Smooth muscle cell (in vitro differentiated cells): ENCODE measurements around the gene PPFIBP2. TPM values are rescaled to one million over a fixed set of nuclear protein-coding genes. Genes with fewer than 3 reads are reported as not detected.
"Not testable (repeated sequence)": the region's sequence is repeated elsewhere in the genome, so short reads cannot be mapped to it uniquely, and the experiment has no call there.

Experiments used
- DNase-seq: peaks from one replicate; lab custom pipeline; 2025; ENCODE audit not compliant: unreplicated experiment; lab: John Stamatoyannopoulos, UW
- H2AFZ ChIP-seq: fragments of 200-600 bp; sonication (generic); 2 replicates; pipeline ENCODE4 v1.6.0; 2016; ENCODE audit warnings: antibody characterized with exemption, low read depth, mild to moderate bottlenecking
- H3F3A ChIP-seq: fragments of 200-600 bp; sonication (generic); 2 replicates; pipeline ENCODE4 v1.6.0; 2017; ENCODE audit warnings: antibody characterized with exemption, low read depth
- H3K27ac ChIP-seq: fragments of 200-600 bp; sonication (generic); 2 replicates; pipeline ENCODE4 v1.5.1; 2016; ENCODE audit warnings: low read depth, mild to moderate bottlenecking
- H3K27me3 ChIP-seq: fragments of 200-600 bp; sonication (generic); 2 replicates; pipeline ENCODE4 v1.6.1; 2016; ENCODE audit warnings: low read depth, mild to moderate bottlenecking
- H3K36me3 ChIP-seq: fragments of 200-600 bp; sonication (generic); 2 replicates; pipeline ENCODE4 v1.5.1; 2016; ENCODE audit warnings: low read depth
- H3K4me1 ChIP-seq: fragments of 200-600 bp; sonication (generic); 2 replicates; pipeline ENCODE4 v1.5.1; 2016; ENCODE audit warnings: low read depth
- H3K4me2 ChIP-seq: fragments of 200-600 bp; sonication (generic); 2 replicates; pipeline ENCODE4 v1.6.0; 2016; ENCODE audit warnings: mild to moderate bottlenecking
- H3K4me3 ChIP-seq: fragments of 200-600 bp; sonication (generic); 2 replicates; pipeline ENCODE4 v1.5.1; 2016; ENCODE audit warnings: mild to moderate bottlenecking
- H3K79me2 ChIP-seq: fragments of 200-600 bp; sonication (generic); 2 replicates; pipeline ENCODE4 v1.6.0; 2016; ENCODE audit warnings: low read depth, mild to moderate bottlenecking
- H3K9ac ChIP-seq: fragments of 200-600 bp; sonication (generic); 2 replicates; pipeline ENCODE4 v1.6.0; 2016; ENCODE audit warnings: low read depth
- H3K9me3 ChIP-seq: fragments of 200-600 bp; sonication (generic); replicated peaks from 2 replicates; pipeline ENCODE4 v1.5.1; 2016; ENCODE audit warnings: low read depth
- H4K20me1 ChIP-seq: fragments of 200-600 bp; sonication (generic); 2 replicates; pipeline ENCODE4 v1.6.0; 2016; ENCODE audit warnings: low read depth
- CTCF ChIP-seq: fragments of 200-600 bp; sonication (generic); IDR thresholded peaks from 2 replicates; pipeline ENCODE4 v1.5.1; 2017; ENCODE audit warnings: borderline replicate concordance, mild to moderate bottlenecking, antibody characterized with exemption; ENCODE audit not compliant: insufficient read depth, poor library complexity, severe bottlenecking
- WGBS: methylation state at CpG from one replicate; pipeline ENCODE4 v1.1.7; 2016; ENCODE audit warnings: low lambda C conversion rate; 5-methylcytosine and 5-hydroxymethylcytosine counted together
- polyA plus RNA-seq: library from polyadenylated mRNA; unstranded; fragments of >200 nt; fragmentation: Nextera tagmentation; extraction: Ambion mirVana; gene quantifications from 2 replicates; pipeline ENCODE4 v1.2.1, GENCODE V29; 2016
- total RNA-seq: library from RNA; depleted of rRNA; stranded (reverse); fragments of >200 nt; gene quantifications from 2 replicates; pipeline ENCODE4 v1.2.3, GENCODE V29; 2014

The PPFIBP2 gene
- total and polyA plus RNA-seq, 2 experiments from 2014 or later, result 9.8 to 20.2 TPM

- Histone ChIP-seq H3K36me3 (no peaks in the 10 kb centered on the region), H3K79me2 (no peaks in the 10 kb centered on the region), H3K9me3 (no peaks in the 10 kb centered on the region), H3K4me1 (no peaks in the 10 kb centered on the region), H3K4me2 (no peak overlapping the region), H3F3A (no peaks in the 10 kb centered on the region), H3K4me3 (no peak overlapping the region), H3K27me3 (no peaks in the 10 kb centered on the region), H2AFZ (no peak overlapping the region), H3K9ac (no peak overlapping the region), H3K27ac (no peak overlapping the region), H4K20me1 (no peaks in the 10 kb centered on the region)
- TF ChIP-seq CTCF, result no peak
- DNase-seq, result no peak
- WGBS, result 90% methylated on average over 14 of the region's 14 CpGs
These were observed 141.7 kb downstream of the PPFIBP2 start for GRCh38 chr11:7655253-7656217.

GRCh38 chr11:7656704-7657103 is 142.9 kb downstream of the PPFIBP2 start:
- Histone ChIP-seq H3K9me3 (no peaks in the 10 kb centered on the region), H3F3A (no peaks in the 10 kb centered on the region), H3K27ac (no peak overlapping the region), H2AFZ (no peak overlapping the region), H4K20me1 (no peaks in the 10 kb centered on the region), H3K79me2 (no peaks in the 10 kb centered on the region), H3K27me3 (no peaks in the 10 kb centered on the region), H3K4me3 (no peak overlapping the region), H3K4me1 (no peaks in the 10 kb centered on the region), H3K9ac (no peak overlapping the region), H3K36me3 (no peaks in the 10 kb centered on the region), H3K4me2 (no peak overlapping the region)
- no peak for DNase-seq
- TF ChIP-seq CTCF, result no peak
- 97% methylated on average over 11 of the region's 11 CpGs for WGBS

- H3K27me3 ChIP-seq, result no peaks in the 10 kb centered on the region
- DNase-seq, result no peak
- no peaks in the 10 kb centered on the region for H3F3A ChIP-seq
- 76% methylated on average over 15 of the region's 15 CpGs for WGBS
- no peaks in the 10 kb centered on the region for H4K20me1 ChIP-seq
- H3K4me1 ChIP-seq, result no peaks in the 10 kb centered on the region
- H2AFZ ChIP-seq, result no peak overlapping the region
- no peak overlapping the region for H3K27ac ChIP-seq
- H3K4me2 ChIP-seq, result no peak overlapping the region
- H3K79me2 ChIP-seq, result no peaks in the 10 kb centered on the region
- no peaks in the 10 kb centered on the region for H3K9me3 ChIP-seq
- TF ChIP-seq CTCF, result peak; percentile 37
- no peak overlapping the region for H3K9ac ChIP-seq
- no peaks in the 10 kb centered on the region for H3K36me3 ChIP-seq
- no peak overlapping the region for H3K4me3 ChIP-seq
These were observed 143.7 kb downstream of the PPFIBP2 start for GRCh38 chr11:7657306-7658025.

- H2AFZ ChIP-seq, H3K4me2 ChIP-seq, H3K36me3 ChIP-seq, H3K4me3 ChIP-seq, H3F3A ChIP-seq, H3K9me3 ChIP-seq, H3K9ac ChIP-seq, DNase-seq, H4K20me1 ChIP-seq, H3K27me3 ChIP-seq, H3K27ac ChIP-seq, H3K79me2 ChIP-seq: not testable (repeated sequence)
- peaks cover 14% of the 10 kb centered on the region for H3K4me1 ChIP-seq
- 89% methylated on average over 16 of the region's 16 CpGs for WGBS
These were observed 149.7 kb downstream of the PPFIBP2 start for GRCh38 chr11:7663531-7663930.
